OCI-LY7 (cell line): ENCODE data around the gene MFAP2. TPM values are rescaled to one million over a fixed set of nuclear protein-coding genes. Genes with fewer than 3 reads are reported as not detected.

Experiments used
- BruUV-seq: library from RNA; stranded (reverse); fragments of 400-500 nt; replicated peaks from 2 replicates; lab custom pipeline; 2021; lab: Mats Ljungman, UMichigan
- CTCF ChIA-PET: fragments of 300-600 bp; sonication (Branson Sonifier 250); formaldehyde crosslinking; loops from one replicate; lab custom pipeline; 2022; ENCODE audit warnings: antibody characterized with exemption; ENCODE audit not compliant: unreplicated experiment; lab: Charles Lee
- POLR2A ChIA-PET: fragments of 300-600 bp; sonication (Branson Sonifier 250); formaldehyde crosslinking; loops from one replicate; lab custom pipeline; 2022; ENCODE audit warnings: antibody characterized with exemption; lab: Charles Lee
- DNase-seq: peaks from one replicate; pipeline ENCODE4 v3.0.0-alpha.2; 2015; ENCODE audit warnings: low spot score
- H2AFZ ChIP-seq: fragments of 200-600 bp; sonication (generic), shearing (Covaris generic); 2 replicates; pipeline ENCODE4 v1.6.1; 2014; ENCODE audit warnings: mild to moderate bottlenecking, antibody characterized with exemption, low read length, moderate library complexity
- H3K27ac ChIP-seq: fragments of 200-600 bp; sonication (generic); 2 replicates; pipeline ENCODE4 v1.5.1; 2014; ENCODE audit warnings: mixed run types, low read depth, mild to moderate bottlenecking, moderate library complexity, low read length, inconsistent platforms; ENCODE audit not compliant: poor library complexity, severe bottlenecking
- H3K36me3 ChIP-seq: fragments of 200-600 bp; sonication (generic); 2 replicates; pipeline ENCODE4 v1.6.1; 2014; ENCODE audit warnings: mild to moderate bottlenecking, antibody characterized with exemption, low read length, moderate library complexity, mixed read lengths; ENCODE audit not compliant: insufficient read depth
- H3K4me1 ChIP-seq: fragments of 200-600 bp; sonication (generic); 2 replicates; pipeline ENCODE4 v1.5.1; 2014; ENCODE audit warnings: mild to moderate bottlenecking, low read length; ENCODE audit not compliant: insufficient read depth, poor library complexity, severe bottlenecking
- H3K4me2 ChIP-seq: fragments of 200-600 bp; sonication (generic); 2 replicates; pipeline ENCODE4 v1.6.1; 2014; ENCODE audit warnings: mild to moderate bottlenecking, low read length
- H3K4me3 ChIP-seq: fragments of 200-600 bp; sonication (generic); 2 replicates; pipeline ENCODE4 v1.5.1; 2014; ENCODE audit warnings: mild to moderate bottlenecking, low read depth, low read length; ENCODE audit not compliant: poor library complexity, severe bottlenecking
- H3K79me2 ChIP-seq: fragments of 200-600 bp; sonication (generic); 2 replicates; pipeline ENCODE4 v1.6.1; 2016; ENCODE audit warnings: low read depth, mild to moderate bottlenecking, low read length, moderate library complexity, mixed read lengths; ENCODE audit not compliant: insufficient read depth
- H3K9me2 ChIP-seq: fragments of 200-600 bp; sonication (generic); 2 replicates; pipeline ENCODE4 v1.6.1; 2016; ENCODE audit warnings: mild to moderate bottlenecking, low read length, mixed read lengths; ENCODE audit not compliant: insufficient read depth
- H3K9me3 ChIP-seq: fragments of 200-600 bp; sonication (generic); 2 replicates; pipeline ENCODE4 v1.6.1; 2014; ENCODE audit warnings: mild to moderate bottlenecking, mixed run types, low read length, mixed read lengths
- H4K20me1 ChIP-seq: fragments of 200-600 bp; sonication (generic); 2 replicates; pipeline ENCODE4 v1.6.1; 2014; ENCODE audit warnings: mild to moderate bottlenecking, antibody characterized with exemption, low read length, moderate library complexity, mixed read lengths; ENCODE audit not compliant: insufficient read depth
- CTCF ChIP-seq: fragments of 200-600 bp; sonication (generic); conservative IDR thresholded peaks from 2 replicates; pipeline ENCODE4 v1.5.1; 2014; ENCODE audit warnings: mild to moderate bottlenecking, antibody characterized with exemption, low read length, moderate library complexity, mixed read lengths
- EZH2phosphoT487 ChIP-seq: fragments of 200-600 bp; sonication (generic); IDR thresholded peaks from 2 replicates; pipeline ENCODE4 v1.6.1; 2018; ENCODE audit warnings: low read depth, borderline replicate concordance, mild to moderate bottlenecking, mixed run types, antibody characterized with exemption, low read length, moderate library complexity, mixed read lengths
- intact Hi-C: fragments of 100-400 bp; cut with micrococcal nuclease; formaldehyde crosslinking; loops from one replicate; pipeline ENCODE4 v1.10.0; 2022; ENCODE audit not compliant: unreplicated experiment
- total RNA-seq, 2 experiments: library from RNA; depleted of rRNA in 1 of 2; stranded (reverse); fragments of >200 nt in 1 of 2; shearing (Covaris generic) in 1 of 2; gene quantifications; 2 replicates each; pipeline ENCODE4 v1.2.3, GENCODE V29; 2014 to 2022

The MFAP2 gene
- total RNA-seq, 2 experiments from 2014 or later: not detected

DNA sequence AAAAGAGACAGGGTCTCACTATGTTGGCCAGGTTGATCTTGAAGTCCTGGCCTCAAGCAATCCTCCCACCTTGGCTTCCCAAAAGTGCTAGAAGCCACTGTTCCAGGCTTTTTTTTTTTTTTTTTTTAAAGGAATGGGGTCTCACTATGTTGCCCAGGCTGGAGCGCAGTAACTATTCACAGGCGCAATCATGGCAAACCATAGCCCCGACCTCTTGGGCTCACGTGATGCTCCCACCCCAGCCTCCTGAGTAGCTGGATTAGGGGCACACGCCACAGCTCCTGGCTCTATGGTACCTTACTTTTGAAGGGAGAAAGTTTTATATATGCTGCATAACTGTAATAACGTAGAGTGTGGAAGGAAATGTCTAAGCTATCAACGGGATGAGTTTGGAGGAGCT lies 37.0 kb upstream of the MFAP2 start:
- intact Hi-C loops: no loop called here
- CTCF ChIA-PET: interaction anchor here (0.6 kb wide), 1 partner anchor 15 kb away, joined by 3 read pairs; no protein-coding TSS in a partner anchor

GRCh38 chr1:17016317-17016661 lies 35.9 kb upstream of the MFAP2 start:
- H3K4me1 ChIP-seq: peaks cover 5% of the 10 kb centered on the region
- ChIA-PET POLR2A (no interaction called here), CTCF (no interaction called here)
- no peak overlapping the region for H3K4me3 ChIP-seq
- no peaks in the 10 kb centered on the region for H4K20me1 ChIP-seq
- H3K9me3 ChIP-seq: no peaks in the 10 kb centered on the region
- H3K4me2 ChIP-seq: no peak overlapping the region
- intact Hi-C loops: no loop called here
- TF ChIP-seq CTCF (no peak), EZH2phosphoT487 (no peak)
- no TSS peak for BruUV-seq
- H3K9me2 ChIP-seq: no peaks in the 10 kb centered on the region
- H3K36me3 ChIP-seq: peaks cover 36% of the 10 kb centered on the region
- H3K27ac ChIP-seq: no peak overlapping the region
- no peaks in the 10 kb centered on the region for H3K79me2 ChIP-seq
- H2AFZ ChIP-seq: no peak overlapping the region
- no peak for DNase-seq

More for the DNA sequence above, 37.0 kb upstream of the MFAP2 start:
- BruUV-seq: no TSS peak
- no peak overlapping the region for H3K4me3 ChIP-seq
- no peak for DNase-seq
- H2AFZ ChIP-seq: no peak overlapping the region
- no peaks in the 10 kb centered on the region for H3K9me3 ChIP-seq
- no peak overlapping the region for H3K27ac ChIP-seq
- no peaks in the 10 kb centered on the region for H3K9me2 ChIP-seq
- TF ChIP-seq CTCF: no peak
- TF ChIP-seq EZH2phosphoT487: no peak
- no peaks in the 10 kb centered on the region for H4K20me1 ChIP-seq
- H3K79me2 ChIP-seq: no peaks in the 10 kb centered on the region
- peaks cover 48% of the 10 kb centered on the region for H3K36me3 ChIP-seq
- POLR2A ChIA-PET: interaction anchor here (0.5 to 0.6 kb wide), 2 partner anchors 425 to 1465 kb away, joined by 3 to 4 read pairs; no protein-coding TSS in a partner anchor
- H3K4me1 ChIP-seq: no peaks in the 10 kb centered on the region
- H3K4me2 ChIP-seq: no peak overlapping the region

- Histone ChIP-seq H3K27ac (no peak overlapping the region), H2AFZ (no peak overlapping the region), H3K4me2 (no peak overlapping the region), H3K36me3 (peaks cover 23% of the 10 kb centered on the region), H3K4me1 (peaks cover 16% of the 10 kb centered on the region), H3K4me3 (no peak overlapping the region), H3K9me2 (no peaks in the 10 kb centered on the region), H4K20me1 (no peaks in the 10 kb centered on the region), H3K79me2 (no peaks in the 10 kb centered on the region), H3K9me3 (no peaks in the 10 kb centered on the region)
- TF ChIP-seq CTCF (no peak), EZH2phosphoT487 (no peak)
- no TSS peak for BruUV-seq
- DNase-seq: no peak
- CTCF ChIA-PET: no interaction called here
- intact Hi-C loops: no loop called here
- POLR2A ChIA-PET: no interaction called here
Observed at GRCh38 chr1:17014671-17015567, 34.5 kb upstream of the MFAP2 start.
